ENCODE data around the gene CCHCR1. TPM values are rescaled to one million over a fixed set of nuclear protein-coding genes. Genes with fewer than 3 reads are reported as not detected.
A peak's percentile ranks its signal among the peaks of the same experiment; 100 is the strongest.

Gene CCHCR1
- total RNA-seq, 1 experiment from 2014 or later: 45.5 TPM

- Histone ChIP-seq H3K79me1 (ENCODE audit: insufficient read depth, low read depth, low read length, poor library complexity, severe bottlenecking) (no peaks in the 10 kb centered on the region), H2BK20ac (ENCODE audit: low read depth, low read length, poor library complexity, severe bottlenecking) (no peak overlapping the region), H4K5ac (ENCODE audit: insufficient read length, low read depth, low read length) (no peak overlapping the region), H3K9ac (ENCODE audit: extremely low read depth, insufficient read length, low read length) (no peak overlapping the region), H2AK5ac (ENCODE audit: insufficient read length, low read length) (no peak overlapping the region), H3T11ph (ENCODE audit: low read length) (no peak overlapping the region), H3K27ac (ENCODE audit: insufficient read length, low read depth, low read length) (no peak overlapping the region), H3K9me3 (ENCODE audit: control insufficient read depth, low read depth, low read length) (no peaks in the 10 kb centered on the region), H4K20me1 (ENCODE audit: control insufficient read depth, insufficient read depth, insufficient read length) (no peaks in the 10 kb centered on the region), H2BK5ac (ENCODE audit: insufficient read length, low read length) (no peak overlapping the region), H3K23me2 (ENCODE audit: insufficient read length, low read depth, low read length, poor library complexity, severe bottlenecking) (no peaks in the 10 kb centered on the region), H3K18ac (ENCODE audit: insufficient read length, low read depth, low read length) (no peak overlapping the region), H4K8ac (replicated peaks; ENCODE audit: insufficient read length, low read depth, low read length) (no peak overlapping the region), H2BK12ac (ENCODE audit: insufficient read length, low read depth, low read length) (no peak overlapping the region), H3K4me1 (ENCODE audit: insufficient read depth, low read length) (peaks cover 13% of the 10 kb centered on the region; the same call in 1 of the 2 replicates), H3K4me2 (ENCODE audit: insufficient read depth, insufficient read length, low read length) (no peak overlapping the region), H3K23ac (ENCODE audit: insufficient read length, low read depth, low read length) (no peak overlapping the region), H2BK15ac (ENCODE audit: low read depth, low read length) (no peak overlapping the region), H2AFZ (ENCODE audit: low read length) (no peak overlapping the region), H3K56ac (ENCODE audit: insufficient read length, low read depth, low read length) (no peak overlapping the region), H2BK120ac (ENCODE audit: low read depth, low read length, poor library complexity, severe bottlenecking) (no peak overlapping the region), H3K79me2 (ENCODE audit: insufficient read depth, low read length) (no peaks in the 10 kb centered on the region), H4K91ac (ENCODE audit: insufficient read length, low read depth, low read length) (no peak overlapping the region), H3K14ac (ENCODE audit: insufficient read depth, low read length) (no peak overlapping the region), H3K4ac (ENCODE audit: low read depth, low read length) (no peak overlapping the region), H3K27me3 (ENCODE audit: insufficient read depth, low read length) (no peaks in the 10 kb centered on the region; the same call in 1 of the 2 replicates)
- no peak overlapping the region for H3K4me3 Mint-ChIP-seq
- H3K4me1 Mint-ChIP-seq: peaks cover 40 to 49% of the 10 kb centered on the region in 2 experiments
- peaks cover 53% of the 10 kb centered on the region for H3K27me3 Mint-ChIP-seq (ENCODE audit: low read depth)
- H3K9me3 Mint-ChIP-seq: no peaks in the 10 kb centered on the region
- WGBS (ENCODE audit: extremely low coverage, insufficient read length, low lambda C conversion rate): no CpG with 5 or more reads among the region's 9 CpGs
- TF ChIP-seq CTCF (conservative IDR thresholded peaks at IDR 0.05): peak; percentile 45
- no peaks in the 10 kb centered on the region for H3K36me3 Mint-ChIP-seq (ENCODE audit: insufficient read depth in 1 of 3, low read depth in 3 of 3)
- DNase-seq: no peak
- peak overlapping the region in 1 of 3 experiments; percentile 86; a peak in 4 of 7 replicates for H3K27ac Mint-ChIP-seq
Observed at GRCh38 chr6:31114970-31115849, 42.4 kb downstream of the CCHCR1 start.
